ENCODE measurements around the gene LMO2.

DNA sequence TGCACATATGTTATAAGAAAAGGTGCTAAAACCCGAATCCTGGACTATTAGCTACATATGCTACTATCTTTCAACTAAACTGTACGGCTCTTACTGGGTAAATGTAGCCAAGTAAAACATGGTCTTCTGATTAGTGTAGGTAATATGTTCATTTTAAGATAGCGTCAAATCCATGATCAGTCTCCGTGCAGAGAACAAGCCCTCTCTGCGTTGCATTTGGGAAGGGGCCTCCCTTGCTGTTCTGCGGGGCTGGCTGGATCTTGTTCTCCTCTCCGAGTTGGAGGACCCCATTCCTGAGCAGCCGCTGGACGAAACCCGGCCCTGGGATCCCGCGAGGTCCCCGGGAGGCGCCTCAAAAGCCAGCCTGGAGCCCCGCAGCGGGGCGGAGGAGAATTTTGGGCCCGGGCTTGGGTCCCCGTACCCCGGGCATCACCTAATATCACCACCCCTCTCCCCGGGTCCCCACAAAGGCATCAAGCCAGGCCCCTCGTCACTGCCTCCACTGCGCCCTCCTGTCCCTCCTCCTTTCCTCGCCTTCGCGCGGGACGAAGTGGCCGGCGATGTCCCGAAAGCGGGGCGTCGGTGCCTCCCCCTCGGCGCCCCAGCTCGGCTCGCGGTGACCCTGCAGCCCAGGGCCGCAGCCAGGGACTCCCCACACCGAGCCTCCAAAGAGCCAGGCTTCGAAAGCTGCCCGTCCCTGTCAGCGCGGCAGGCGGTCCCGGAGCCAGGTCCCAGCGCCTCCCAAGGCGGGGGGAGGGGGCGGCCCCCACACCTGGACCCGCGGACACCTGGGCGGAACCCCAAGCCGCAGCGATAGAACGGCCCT, 63.1 kb downstream of the LMO2 start:
- no peak for TF ChIP-seq EZH2 (IDR thresholded peaks at IDR 0.05; ENCODE audit: borderline replicate concordance, low read length)
- TF ChIP-seq, protein P1, sequence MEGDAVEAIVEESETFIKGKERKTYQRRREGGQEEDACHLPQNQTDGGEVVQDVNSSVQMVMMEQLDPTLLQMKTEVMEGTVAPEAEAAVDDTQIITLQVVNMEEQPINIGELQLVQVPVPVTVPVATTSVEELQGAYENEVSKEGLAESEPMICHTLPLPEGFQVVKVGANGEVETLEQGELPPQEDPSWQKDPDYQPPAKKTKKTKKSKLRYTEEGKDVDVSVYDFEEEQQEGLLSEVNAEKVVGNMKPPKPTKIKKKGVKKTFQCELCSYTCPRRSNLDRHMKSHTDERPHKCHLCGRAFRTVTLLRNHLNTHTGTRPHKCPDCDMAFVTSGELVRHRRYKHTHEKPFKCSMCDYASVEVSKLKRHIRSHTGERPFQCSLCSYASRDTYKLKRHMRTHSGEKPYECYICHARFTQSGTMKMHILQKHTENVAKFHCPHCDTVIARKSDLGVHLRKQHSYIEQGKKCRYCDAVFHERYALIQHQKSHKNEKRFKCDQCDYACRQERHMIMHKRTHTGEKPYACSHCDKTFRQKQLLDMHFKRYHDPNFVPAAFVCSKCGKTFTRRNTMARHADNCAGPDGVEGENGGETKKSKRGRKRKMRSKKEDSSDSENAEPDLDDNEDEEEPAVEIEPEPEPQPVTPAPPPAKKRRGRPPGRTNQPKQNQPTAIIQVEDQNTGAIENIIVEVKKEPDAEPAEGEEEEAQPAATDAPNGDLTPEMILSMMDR (conservative IDR thresholded peaks at IDR 0.05 in 1 of 2, IDR thresholded peaks at IDR 0.05 in 1 of 2; ENCODE audit: extremely low read depth in 1 of 2, insufficient read depth in 1 of 2, low read depth in 1 of 2, low read length in 2 of 2) = no peak
